GM20000 (cell line): ENCODE results near the gene URGCP.

Experiments used
- DNase-seq: peaks from one replicate; pipeline ENCODE4 v3.0.0; 2012; ENCODE audit warnings: low spot score
- CTCF ChIP-seq: IDR thresholded peaks from 2 replicates; pipeline ENCODE4 v1.5.1; 2012; ENCODE audit warnings: mild to moderate bottlenecking, control low read depth; ENCODE audit errors: extremely low read depth, missing control alignments

Gene URGCP

GRCh38 chr7:43878867-43879266, 27.5 kb downstream of the URGCP start:
- DNase-seq, result no peak
- no peak for TF ChIP-seq CTCF

GRCh38 chr7:43877968-43878864, 28.2 kb downstream of the URGCP start:
- no peak for TF ChIP-seq CTCF
- no peak for DNase-seq

GRCh38 chr7:43876976-43877745, 29.2 kb downstream of the URGCP start:
- TF ChIP-seq CTCF, result no peak

GRCh38 chr7:43876241-43876640, 30.2 kb downstream of the URGCP start:
- no peak for TF ChIP-seq CTCF
- DNase-seq, result no peak

More at GRCh38 chr7:43876976-43877745, 29.2 kb downstream of the URGCP start:
- no peak for DNase-seq

GRCh38 chr7:43873300-43873699, 33.1 kb downstream of the URGCP start:
- no peak for DNase-seq
- no peak for TF ChIP-seq CTCF

- TF ChIP-seq CTCF, result no peak
- no peak for DNase-seq
Observed at GRCh38 chr7:43872406-43873110, 33.8 kb downstream of the URGCP start.
